Activated gamma-delta T cell treated with anti-CD3 and anti-CD28 coated beads, Interleukin-2, amount 50 U/mL, for 16 hours (primary cell): ENCODE results near the gene FXN.
"Not testable (repeated sequence)": the region's sequence is repeated elsewhere in the genome, so short reads cannot be mapped to it uniquely, and the experiment has no call there.

Experiments
- DNase-seq: peaks from one replicate; pipeline ENCODE4 v3.0.0-alpha.2; 2020; ENCODE audit warnings: low read depth

Gene FXN

GRCh38 chr9:69104830-69105527 is 69.4 kb downstream of the FXN start:
- DNase-seq: no peak

- DNase-seq: no peak
These were observed 72.2 kb downstream of the FXN start for GRCh38 chr9:69107771-69108170.

GRCh38 chr9:69108706-69109105 is 73.2 kb downstream of the FXN start:
- DNase-seq: not testable (repeated sequence)

GRCh38 chr9:69109152-69109551 is 73.6 kb downstream of the FXN start:
- no peak for DNase-seq

- DNase-seq: not testable (repeated sequence)
These were observed 77.1 kb downstream of the FXN start for GRCh38 chr9:69112646-69113045.

GRCh38 chr9:69115621-69116020 is 80.1 kb downstream of the FXN start:
- DNase-seq: no peak

GRCh38 chr9:69118656-69119055 is 83.1 kb downstream of the FXN start:
- no peak for DNase-seq

- no peak for DNase-seq
These were observed 85.0 kb downstream of the FXN start for GRCh38 chr9:69120380-69121154.

GRCh38 chr9:69121155-69122081 is 85.9 kb downstream of the FXN start:
- DNase-seq: no peak

- DNase-seq: peak; percentile 4
These were observed 86.6 kb downstream of the FXN start for GRCh38 chr9:69122082-69122548.

GRCh38 chr9:69122549-69123141 is 87.1 kb downstream of the FXN start:
- DNase-seq: no peak

GRCh38 chr9:69130456-69131441 is 95.2 kb downstream of the FXN start:
- DNase-seq: no peak

- no peak for DNase-seq
These were observed 96.1 kb downstream of the FXN start for GRCh38 chr9:69131682-69132081.

- no peak for DNase-seq
These were observed 96.8 kb downstream of the FXN start for GRCh38 chr9:69132361-69132760.

GRCh38 chr9:69134412-69134811 is 98.9 kb downstream of the FXN start:
- no peak for DNase-seq

GRCh38 chr9:69136185-69136584 is 100.6 kb downstream of the FXN start:
- DNase-seq: no peak

GRCh38 chr9:69136779-69137178 is 101.2 kb downstream of the FXN start:
- DNase-seq: no peak

- no peak for DNase-seq
These were observed 101.8 kb downstream of the FXN start for GRCh38 chr9:69137311-69137710.

- DNase-seq: no peak
These were observed 104.0 kb downstream of the FXN start for GRCh38 chr9:69139596-69139995.

- no peak for DNase-seq
These were observed 104.7 kb downstream of the FXN start for GRCh38 chr9:69140123-69140735.
